GM12875 (cell line): ENCODE data around the gene UGT1A1.

Source experiments
- H3K4me3 ChIP-seq: one replicate; pipeline ENCODE4 v1.5.1; 2011; ENCODE audit warnings: low read depth, low read length, control low read depth
- TF ChIP-seq, protein P1 (sequence below): IDR thresholded peaks from 2 replicates; pipeline ENCODE4 v1.5.1; 2011; ENCODE audit warnings: low read depth, mild to moderate bottlenecking, control low read depth, inconsistent platforms, low read length, moderate library complexity, borderline replicate concordance; ENCODE audit not compliant: insufficient read depth

The UGT1A1 gene

DNA sequence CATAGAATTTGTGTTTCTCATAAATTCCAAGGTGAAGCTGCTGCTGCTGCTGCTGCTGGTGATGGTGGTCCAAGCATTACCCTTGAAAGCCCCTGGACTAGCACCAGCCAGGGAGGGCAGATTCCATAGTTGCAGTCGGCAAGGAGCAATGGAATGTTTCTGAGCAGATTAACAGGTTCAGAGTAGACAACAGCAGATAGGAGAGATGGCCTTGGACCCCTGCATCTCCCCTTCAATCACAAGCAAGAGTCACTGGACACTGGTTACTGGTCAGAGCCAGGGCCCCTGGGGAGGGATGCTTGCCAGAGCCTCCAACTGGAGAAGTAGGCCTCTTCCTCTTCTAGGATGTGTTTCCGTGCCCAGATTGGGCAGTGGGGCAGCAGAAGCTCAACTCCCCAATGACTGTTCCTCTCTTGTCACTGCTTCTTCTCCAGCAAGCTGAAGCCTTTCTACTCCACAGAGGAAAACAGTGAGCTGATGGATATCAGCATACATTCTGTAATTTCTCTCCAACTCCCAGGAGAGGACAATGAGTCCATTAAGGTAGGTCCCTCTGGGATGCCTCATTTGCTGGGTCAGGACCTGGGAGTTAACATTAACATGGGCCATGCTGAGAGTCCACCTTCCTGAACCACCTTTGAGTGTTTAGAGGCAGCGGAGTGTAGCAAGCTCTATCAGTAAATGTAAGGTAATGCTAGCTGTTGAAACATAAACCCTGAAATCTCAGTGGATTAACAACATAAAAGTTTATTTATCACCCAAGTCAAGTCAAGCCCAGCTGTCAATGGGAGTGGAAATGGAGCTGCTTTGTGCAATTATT lies 53.4 kb downstream of the UGT1A1 start:
- TF ChIP-seq, protein P1, sequence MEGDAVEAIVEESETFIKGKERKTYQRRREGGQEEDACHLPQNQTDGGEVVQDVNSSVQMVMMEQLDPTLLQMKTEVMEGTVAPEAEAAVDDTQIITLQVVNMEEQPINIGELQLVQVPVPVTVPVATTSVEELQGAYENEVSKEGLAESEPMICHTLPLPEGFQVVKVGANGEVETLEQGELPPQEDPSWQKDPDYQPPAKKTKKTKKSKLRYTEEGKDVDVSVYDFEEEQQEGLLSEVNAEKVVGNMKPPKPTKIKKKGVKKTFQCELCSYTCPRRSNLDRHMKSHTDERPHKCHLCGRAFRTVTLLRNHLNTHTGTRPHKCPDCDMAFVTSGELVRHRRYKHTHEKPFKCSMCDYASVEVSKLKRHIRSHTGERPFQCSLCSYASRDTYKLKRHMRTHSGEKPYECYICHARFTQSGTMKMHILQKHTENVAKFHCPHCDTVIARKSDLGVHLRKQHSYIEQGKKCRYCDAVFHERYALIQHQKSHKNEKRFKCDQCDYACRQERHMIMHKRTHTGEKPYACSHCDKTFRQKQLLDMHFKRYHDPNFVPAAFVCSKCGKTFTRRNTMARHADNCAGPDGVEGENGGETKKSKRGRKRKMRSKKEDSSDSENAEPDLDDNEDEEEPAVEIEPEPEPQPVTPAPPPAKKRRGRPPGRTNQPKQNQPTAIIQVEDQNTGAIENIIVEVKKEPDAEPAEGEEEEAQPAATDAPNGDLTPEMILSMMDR: no peak
- no peak overlapping the region for H3K4me3 ChIP-seq

DNA sequence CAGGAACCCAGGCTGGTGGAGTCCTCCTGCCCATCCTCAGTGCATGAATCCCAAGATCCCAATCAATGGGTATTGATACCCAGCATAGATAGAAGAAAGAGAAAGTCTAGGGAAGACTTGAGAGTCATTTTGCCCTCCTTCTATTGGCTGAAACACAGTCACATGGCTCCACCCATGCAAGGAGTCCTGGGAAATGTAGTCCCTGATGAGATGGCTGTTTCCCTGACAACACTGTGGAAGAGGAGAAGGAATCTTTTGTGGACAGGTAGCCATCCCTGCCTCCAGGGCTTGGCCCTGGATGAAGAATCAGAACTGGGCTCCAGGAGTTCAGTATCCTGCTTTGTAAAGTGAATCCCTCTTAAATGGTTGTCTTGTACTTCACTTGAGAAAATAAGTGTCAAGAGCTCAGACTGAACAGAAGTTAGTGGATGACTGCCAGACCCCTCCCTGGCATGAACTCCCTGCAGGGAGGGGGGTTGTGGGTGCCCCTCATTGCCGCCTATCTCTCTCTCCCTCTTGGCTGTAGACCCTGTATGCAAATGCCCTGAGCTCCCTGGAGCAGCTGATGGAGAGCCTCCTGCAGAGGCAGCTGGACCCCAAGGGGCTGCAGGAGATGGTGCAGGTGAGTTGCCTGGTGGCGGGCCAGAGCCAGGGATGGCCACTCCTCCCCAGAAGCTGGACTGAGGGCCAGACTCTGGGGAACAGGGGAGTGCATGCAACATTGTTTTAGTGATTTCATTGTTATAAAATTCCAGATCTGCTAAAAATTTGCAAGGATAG lies 54.2 kb downstream of the UGT1A1 start:
- TF ChIP-seq, protein P1: no peak
- H3K4me3 ChIP-seq: no peak overlapping the region

DNA sequence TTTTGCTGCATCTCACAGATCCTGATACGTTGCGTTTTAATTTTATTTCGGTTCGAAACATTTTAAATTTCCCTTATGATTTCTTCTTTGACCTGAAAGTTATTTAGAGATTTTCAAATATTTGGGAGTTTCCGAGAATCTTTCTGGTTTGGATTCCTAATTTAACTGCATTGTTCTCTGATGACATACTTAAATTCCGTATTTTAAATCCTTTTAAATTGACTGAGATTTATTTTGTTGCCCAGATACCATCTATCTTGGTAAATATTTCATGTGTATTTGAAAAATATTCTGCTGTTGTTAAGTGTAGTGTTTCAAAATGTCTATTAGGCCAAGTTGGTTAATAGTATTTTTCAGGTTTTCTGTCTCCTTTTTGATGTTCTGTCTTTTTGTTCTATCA lies 55.8 kb downstream of the UGT1A1 start:
- no peak overlapping the region for H3K4me3 ChIP-seq
- TF ChIP-seq, protein P1: no peak

DNA sequence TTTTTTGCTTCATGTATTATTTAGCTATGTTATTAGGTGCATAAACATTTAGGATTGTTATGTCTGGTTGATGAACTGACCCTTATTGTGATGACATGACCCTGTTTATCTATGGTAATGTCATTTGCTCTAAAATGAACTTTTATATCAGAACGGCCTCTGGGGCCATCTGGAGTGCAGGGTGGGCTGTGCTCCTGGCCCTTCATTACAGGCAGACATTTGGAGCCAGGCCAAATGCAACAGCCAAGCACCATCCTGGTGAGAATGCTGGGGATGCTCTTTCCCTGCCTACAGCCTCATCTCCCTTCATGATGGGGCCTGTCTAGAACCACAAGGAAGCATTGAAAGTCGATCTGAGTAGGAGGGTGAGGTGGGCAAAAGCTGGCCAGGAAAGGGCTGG lies 56.3 kb downstream of the UGT1A1 start:
- H3K4me3 ChIP-seq: no peak overlapping the region
- TF ChIP-seq, protein P1: no peak

DNA sequence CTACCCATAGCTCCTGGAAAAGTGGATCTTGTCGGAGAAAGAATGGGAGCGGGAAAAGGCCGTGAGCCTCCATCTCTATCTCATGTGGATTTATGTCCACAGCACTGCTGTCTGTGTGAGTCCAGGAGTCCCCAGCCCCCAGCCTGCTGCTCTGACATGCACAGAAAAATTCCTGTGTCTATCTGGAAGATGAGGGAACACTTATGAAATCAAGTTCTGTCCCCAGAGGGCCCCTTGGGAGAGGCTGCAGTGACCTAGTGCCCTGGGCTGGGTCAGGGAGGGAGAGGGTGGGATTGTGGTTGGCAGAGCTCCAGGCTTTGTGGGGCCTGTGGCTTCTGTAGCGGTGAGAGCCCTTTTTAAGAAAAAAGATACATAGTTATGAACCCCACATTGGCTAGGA lies 56.7 kb downstream of the UGT1A1 start:
- TF ChIP-seq, protein P1: no peak

DNA sequence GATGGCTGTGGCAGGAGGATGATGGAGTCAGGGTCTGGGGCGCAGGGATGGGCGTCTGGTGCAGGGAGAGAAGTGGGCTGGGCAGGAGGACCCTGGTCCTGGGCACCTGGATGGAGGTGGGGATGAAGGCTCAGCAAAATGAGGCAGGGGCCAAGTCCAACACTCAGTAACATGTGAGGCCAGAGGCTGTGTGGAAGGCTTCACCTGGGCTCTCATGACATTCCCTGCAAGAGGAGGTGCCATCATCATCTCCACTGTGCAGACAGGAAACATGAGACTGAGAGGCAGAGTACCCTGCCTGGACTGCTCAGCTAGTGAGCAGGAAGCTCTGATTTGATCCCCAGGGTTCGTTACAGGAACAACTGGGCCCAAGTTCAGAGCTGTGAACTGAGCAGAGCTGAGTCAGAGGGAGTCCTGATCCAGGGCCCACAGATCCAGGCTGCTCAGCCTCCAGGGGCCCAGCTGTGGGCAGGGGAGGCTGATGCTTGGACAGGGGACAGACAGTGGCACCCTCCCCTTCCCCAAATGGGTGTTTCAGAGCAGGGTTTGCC lies 57.4 kb downstream of the UGT1A1 start:
- TF ChIP-seq, protein P1: no peak
- no peak overlapping the region for H3K4me3 ChIP-seq

More for the DNA sequence above, 56.7 kb downstream of the UGT1A1 start:
- H3K4me3 ChIP-seq: no peak overlapping the region
